HG02610 (cell line): Measurements from ENCODE around the gene APOE.
A peak's percentile ranks its signal among the peaks of the same experiment; 100 is the strongest.

Experiments
- ATAC-seq: cut with Tn5 transposase; IDR thresholded peaks from one replicate; pipeline ENCODE4 v1.9.1; 2021; ENCODE audit warnings: mild to moderate bottlenecking, moderate library complexity; ENCODE audit not compliant: unreplicated experiment

The APOE gene

GRCh38 chr19:44951179-44952159 is 45.9 kb downstream of the APOE start:
- ATAC-seq = no peak

- peak; percentile 1 for ATAC-seq
Measured at GRCh38 chr19:44954278-44954648, 48.7 kb downstream of the APOE start.

- peak; percentile 74 for ATAC-seq
Measured at GRCh38 chr19:44954649-44955504, 49.3 kb downstream of the APOE start, which contains the start of gene CLPTM1. Gene CLPTM1, plus strand, starts transcription at chr19:44955380. Its CDS starts 16 bp downstream, at chr19:44955396.

GRCh38 chr19:44955505-44956439 is 50.2 kb downstream of the APOE start:
- ATAC-seq = peak; percentile 16

- no peak for ATAC-seq
Measured at GRCh38 chr19:44957526-44957925, 51.9 kb downstream of the APOE start.

- no peak for ATAC-seq
Measured at GRCh38 chr19:44958090-44958489, 52.5 kb downstream of the APOE start.
